ENCODE data around the gene NOSTRIN.

NOSTRIN gene

GRCh38 chr2:168903888-168904287 is 101.5 kb downstream of the NOSTRIN start:
- TF ChIP-seq CTCF (conservative IDR thresholded peaks at IDR 0.05) (no peak), ZFX (IDR thresholded peaks at IDR 0.05) (no peak)
- H3K27ac ChIP-seq, result no peak overlapping the region

- TF ChIP-seq ZFX (IDR thresholded peaks at IDR 0.05) (no peak), CTCF (conservative IDR thresholded peaks at IDR 0.05) (no peak)
- no peak overlapping the region for H3K27ac ChIP-seq
Observed at GRCh38 chr2:168904358-168904757, 101.9 kb downstream of the NOSTRIN start.

- TF ChIP-seq ZFX (IDR thresholded peaks at IDR 0.05), result no peak
- H3K27ac ChIP-seq, result no peak overlapping the region
Observed at GRCh38 chr2:168907940-168908662, 105.7 kb downstream of the NOSTRIN start.

GRCh38 chr2:168910330-168910729 is 107.9 kb downstream of the NOSTRIN start:
- no peak overlapping the region for H3K27ac ChIP-seq
- TF ChIP-seq ZFX (IDR thresholded peaks at IDR 0.05), result no peak
- no peak for TF ChIP-seq CTCF (conservative IDR thresholded peaks at IDR 0.05)

GRCh38 chr2:168912466-168912865 is 110.0 kb downstream of the NOSTRIN start:
- H3K27ac ChIP-seq, result no peak overlapping the region
- TF ChIP-seq ZFX (IDR thresholded peaks at IDR 0.05) (no peak), CTCF (conservative IDR thresholded peaks at IDR 0.05) (no peak)

- no peak overlapping the region for H3K27ac ChIP-seq
- no peak for TF ChIP-seq CTCF (conservative IDR thresholded peaks at IDR 0.05)
- no peak for TF ChIP-seq ZFX (IDR thresholded peaks at IDR 0.05)
Observed at GRCh38 chr2:168912901-168913369, 110.5 kb downstream of the NOSTRIN start.

GRCh38 chr2:168913495-168913894 is 111.1 kb downstream of the NOSTRIN start:
- TF ChIP-seq CTCF (conservative IDR thresholded peaks at IDR 0.05) (no peak), ZFX (IDR thresholded peaks at IDR 0.05) (no peak)
- H3K27ac ChIP-seq, result no peak overlapping the region

All from C4-2B (cell line).